Measurements from ENCODE around the gene NRXN3.

The NRXN3 gene

GRCh38 chr14:78152201-78153063, 17.7 kb upstream of the NRXN3 start:
- DNase-seq (ENCODE audit: low read depth) = no peak
- H3K4me3 ChIP-seq (ENCODE audit: low read depth, low read length) = no peak overlapping the region
- no peak for TF ChIP-seq CTCF (IDR thresholded peaks at IDR 0.05; ENCODE audit: low read depth, low read length, missing control alignments)

- no peak for TF ChIP-seq CTCF (IDR thresholded peaks at IDR 0.05; ENCODE audit: low read depth, low read length, missing control alignments)
- no peak overlapping the region for H3K4me3 ChIP-seq (ENCODE audit: low read depth, low read length)
- DNase-seq (ENCODE audit: low read depth) = no peak
These were observed 17.2 kb upstream of the NRXN3 start for GRCh38 chr14:78153064-78153341.

- no peak for DNase-seq (ENCODE audit: low read depth)
- no peak overlapping the region for H3K4me3 ChIP-seq (ENCODE audit: low read depth, low read length)
- TF ChIP-seq CTCF (IDR thresholded peaks at IDR 0.05; ENCODE audit: low read depth, low read length, missing control alignments) = no peak
These were observed 15.3 kb upstream of the NRXN3 start for GRCh38 chr14:78154827-78155226.

GRCh38 chr14:78156196-78156595, 14.0 kb upstream of the NRXN3 start:
- TF ChIP-seq CTCF (IDR thresholded peaks at IDR 0.05; ENCODE audit: low read depth, low read length, missing control alignments) = no peak
- no peak for DNase-seq (ENCODE audit: low read depth)
- H3K4me3 ChIP-seq (ENCODE audit: low read depth, low read length) = no peak overlapping the region

- DNase-seq (ENCODE audit: low read depth) = no peak
- no peak overlapping the region for H3K4me3 ChIP-seq (ENCODE audit: low read depth, low read length)
- TF ChIP-seq CTCF (IDR thresholded peaks at IDR 0.05; ENCODE audit: low read depth, low read length, missing control alignments) = no peak
These were observed 12.4 kb upstream of the NRXN3 start for GRCh38 chr14:78157494-78158437.

GRCh38 chr14:78162202-78162601, 8.0 kb upstream of the NRXN3 start:
- no peak for DNase-seq (ENCODE audit: low read depth)
- H3K4me3 ChIP-seq (ENCODE audit: low read depth, low read length) = no peak overlapping the region
- no peak for TF ChIP-seq CTCF (IDR thresholded peaks at IDR 0.05; ENCODE audit: low read depth, low read length, missing control alignments)
